Femur (tissue), 1 donor: ENCODE results near the gene DGAT2.

Experiments used
- DNase-seq: peaks from one replicate; pipeline ENCODE4 v3.0.0-alpha.2; 2017

The DGAT2 gene

GRCh38 chr11:75831915-75832502 is 63.4 kb downstream of the DGAT2 start:
- no peak for DNase-seq

- DNase-seq = no peak
These were observed 66.2 kb downstream of the DGAT2 start for GRCh38 chr11:75834728-75835127.

DNA sequence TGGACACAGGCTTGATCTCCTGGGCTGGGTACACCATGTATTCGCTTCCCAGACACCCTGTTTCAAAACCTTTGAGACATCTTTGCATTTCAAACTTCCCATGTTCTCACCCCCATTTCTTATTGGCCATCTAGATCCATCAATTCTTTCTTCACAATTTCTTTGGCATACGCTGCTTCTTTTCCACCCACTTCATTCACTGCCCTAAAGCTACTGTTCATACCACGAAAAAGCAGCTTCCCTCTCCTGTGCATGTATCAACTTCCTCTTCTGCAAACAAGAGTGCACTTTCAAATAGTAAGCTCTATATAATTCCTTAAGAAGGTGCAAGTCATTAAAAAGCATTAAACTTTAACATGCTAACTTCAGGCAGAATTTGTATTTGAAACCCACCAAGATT is 67.8 kb downstream of the DGAT2 start:
- DNase-seq = no peak

DNA sequence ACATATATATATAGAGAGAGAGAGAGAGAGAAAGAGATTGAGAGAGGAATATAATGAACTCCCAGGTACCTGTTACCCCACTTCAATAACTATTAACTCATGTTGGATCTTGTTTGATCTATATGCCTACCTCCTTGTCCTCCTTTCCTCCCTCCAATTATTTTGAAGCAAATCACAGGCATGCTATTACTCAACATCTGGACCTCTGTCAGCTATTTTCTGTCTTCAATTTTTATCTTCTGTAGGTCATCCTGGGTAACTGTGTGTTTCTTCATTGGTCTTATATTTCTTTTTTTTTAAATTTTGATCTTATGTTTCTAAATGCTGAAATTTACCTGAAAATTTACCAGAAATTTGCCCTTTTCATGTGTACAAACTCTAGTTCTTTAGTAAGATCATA is 71.3 kb downstream of the DGAT2 start:
- DNase-seq = no peak

DNA sequence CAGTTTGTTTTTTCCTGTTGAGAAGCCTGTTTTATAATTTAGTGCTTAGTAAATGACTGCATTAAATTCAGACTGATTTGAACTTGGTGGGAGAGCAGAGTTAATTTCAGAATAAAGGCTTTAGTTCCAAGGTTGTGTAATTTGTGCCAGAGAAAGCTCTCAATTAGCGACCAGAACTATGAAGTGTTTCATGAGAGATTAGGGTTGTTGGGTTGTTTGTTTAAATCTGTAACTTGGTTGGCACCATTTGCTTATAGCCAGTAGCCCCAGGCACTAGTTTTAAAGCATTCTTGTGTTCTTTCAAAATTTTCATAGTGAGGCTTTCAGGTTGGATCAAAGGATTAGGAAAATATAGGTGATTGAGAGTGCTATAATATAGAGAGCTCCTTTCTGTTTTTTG is 71.9 kb downstream of the DGAT2 start:
- no peak for DNase-seq

GRCh38 chr11:75841739-75842138 is 73.2 kb downstream of the DGAT2 start:
- no peak for DNase-seq

DNA sequence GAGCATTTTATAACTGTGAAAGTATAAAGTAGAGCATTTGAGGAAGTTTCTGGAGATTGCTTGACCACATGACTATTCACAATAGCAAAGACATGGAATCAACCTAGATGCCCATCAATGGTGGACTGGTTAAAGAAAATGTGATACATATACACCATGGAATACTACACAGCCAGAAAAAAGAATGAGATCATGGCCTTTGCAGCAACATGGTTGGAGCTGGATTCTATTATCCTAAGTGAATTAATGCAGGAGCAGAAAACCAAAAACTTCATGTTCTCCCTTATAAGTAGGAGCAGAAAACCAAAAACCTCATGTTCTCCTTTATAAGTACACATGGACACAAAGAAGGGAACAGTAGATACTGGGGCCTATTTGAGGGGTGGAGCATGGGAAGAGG is 76.7 kb downstream of the DGAT2 start:
- no peak for DNase-seq

DNA sequence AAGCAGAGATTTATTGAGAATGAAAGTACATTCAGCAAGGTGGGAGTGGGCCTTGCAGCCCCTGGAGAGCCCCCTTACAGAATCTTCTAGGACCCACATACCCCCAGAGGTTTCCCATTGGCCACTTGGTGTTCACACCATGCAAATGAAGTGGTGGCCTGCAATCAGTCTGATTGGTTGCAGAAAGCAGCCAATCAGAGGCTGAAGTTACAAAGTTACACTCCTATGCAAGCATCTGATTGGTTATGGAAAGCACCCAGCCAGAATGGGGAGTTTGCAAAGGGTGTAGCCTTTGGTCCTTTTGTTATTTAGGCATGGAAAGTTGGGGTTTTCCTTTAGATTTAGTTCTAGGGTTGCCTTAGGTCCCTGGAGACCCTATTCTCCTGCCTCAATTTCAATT is 81.3 kb downstream of the DGAT2 start:
- DNase-seq = no peak

- no peak for DNase-seq
These were observed 82.2 kb downstream of the DGAT2 start for GRCh38 chr11:75850787-75851186.
